Gastrocnemius medialis (tissue), 4 donors: ENCODE measurements around the gene DNMT3L. TPM values are rescaled to one million over a fixed set of nuclear protein-coding genes. Genes with fewer than 3 reads are reported as not detected.
A peak's percentile ranks its signal among the peaks of the same experiment; 100 is the strongest.
"Not testable (repeated sequence)": the region's sequence is repeated elsewhere in the genome, so short reads cannot be mapped to it uniquely, and the experiment has no call there.

Experiments used
- ATAC-seq, 2 donors: fragments of 150-250 bp; one replicate each; pipeline ENCODE4 v1.9.1; 2016
- DNase-seq, 2 donors: peaks; one replicate each; pipeline ENCODE4 v3.0.0-alpha.2; 2019
- H3K27ac ChIP-seq, 4 donors: fragments of 200-600 bp; sonication (generic); 1 replicate in 1 of 4; 2 replicates in 3 of 4; pipeline ENCODE4 v1.5.1; 2016 to 2018; ENCODE audit warnings: mild to moderate bottlenecking in 2 of 4, moderate library complexity in 1 of 4
- H3K27me3 ChIP-seq, 3 donors: fragments of 200-600 bp; sonication (generic) in 2 of 3; 1 replicate in 1 of 3; 2 replicates in 2 of 3; pipeline versions ENCODE4 v1.5.1 to v1.6.0; 2016 to 2019; ENCODE audit warnings: mild to moderate bottlenecking in 1 of 3, moderate library complexity in 1 of 3
- H3K36me3 ChIP-seq, 2 donors: fragments of 200-600 bp; sonication (generic) in 1 of 2; one replicate each; pipeline ENCODE4 v1.5.1; 2017 to 2018
- H3K4me1 ChIP-seq, 2 donors: fragments of 200-600 bp; sonication (generic) in 1 of 2; one replicate each; pipeline ENCODE4 v1.5.1; 2016 to 2017; ENCODE audit warnings: mild to moderate bottlenecking in 2 of 2
- H3K4me3 ChIP-seq, 4 donors: fragments of 200-600 bp; sonication (generic) in 3 of 4; 1 replicate in 1 of 4; 2 replicates in 3 of 4; pipeline ENCODE4 v1.5.1; 2016 to 2019; ENCODE audit warnings: mild to moderate bottlenecking in 2 of 4
- H3K9me3 ChIP-seq, 3 donors: fragments of 200-600 bp; sonication (generic) in 2 of 3; 1 replicate in 1 of 3; 2 replicates in 2 of 3; pipeline ENCODE4 v1.5.1; 2016 to 2019
- CTCF ChIP-seq, 5 experiments: fragments of 450-650 bp in 3 of 5; fragments of 200-600 bp in 2 of 5; sonication (generic) in 2 of 5; IDR thresholded peaks in 4 of 5; conservative IDR thresholded peaks in 1 of 5; 1 replicate in 4 of 5; 2 replicates in 1 of 5; pipeline ENCODE4 v1.5.1; 2016 to 2019; ENCODE audit warnings: antibody characterized with exemption in 5 of 5, mild to moderate bottlenecking in 3 of 5, moderate library complexity in 3 of 5
- POLR2A ChIP-seq, 2 donors: fragments of 450-650 bp; IDR thresholded peaks; one replicate each; pipeline ENCODE4 v1.6.1; 2017; ENCODE audit warnings: antibody characterized with exemption in 2 of 2, mild to moderate bottlenecking in 2 of 2, moderate library complexity in 2 of 2
- in situ Hi-C, 4 donors: fragments of 200-750 bp; cut with MboI; loops; one replicate each; pipeline versions ENCODE4 v1.15.0 to v1.8.0; 2017; ENCODE audit warnings: low sequenced_read_pairs in 4 of 4
- intact Hi-C: fragments of 100-400 bp; cut with DNase I; formaldehyde crosslinking; loops from one replicate; pipeline ENCODE4 v1.15.1; 2023; ENCODE audit warnings: low total_unique reads
- total RNA-seq, 4 donors: library from RNA; depleted of rRNA; stranded (reverse); fragments of >200 nt; gene quantifications; one replicate each; pipeline versions ENCODE4 v1.1.0 to v1.2.3, GENCODE V29; 2016

The DNMT3L gene
- total RNA-seq, 4 donors from 2014 or later: not detected

DNA sequence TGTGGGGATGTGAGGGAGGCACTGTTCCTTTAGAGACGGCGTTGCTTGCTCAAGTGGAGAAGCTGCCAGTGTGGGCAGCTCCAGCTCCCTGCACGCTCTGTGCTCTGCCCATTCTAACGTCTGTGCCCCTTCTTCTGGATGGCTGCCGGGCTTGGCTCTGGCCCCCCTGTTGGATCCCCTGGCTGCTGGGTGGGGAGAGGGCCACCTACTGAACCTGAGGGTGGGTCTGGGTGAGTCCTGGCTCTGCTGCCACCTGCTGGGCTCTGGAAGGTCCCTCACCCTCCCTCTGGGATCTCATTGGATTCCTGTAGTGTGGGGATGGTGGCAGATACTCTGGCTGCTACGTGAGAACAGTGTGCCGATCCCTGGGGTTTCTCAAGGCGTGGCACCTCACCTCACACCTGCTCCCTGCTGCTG, 43.2 kb upstream of the DNMT3L start:
- ATAC-seq: no peak
- H3K36me3 ChIP-seq: no peaks in the 10 kb centered on the region
- H3K4me3 ChIP-seq: no peak overlapping the region
- H3K27ac ChIP-seq: no peak overlapping the region
- TF ChIP-seq POLR2A (IDR thresholded peaks at IDR 0.05): no peak
- TF ChIP-seq CTCF (IDR thresholded peaks at IDR 0.05 in 4 of 5, conservative IDR thresholded peaks at IDR 0.05 in 1 of 5): peak in 4 of 5 experiments; percentile 31 to 50 (median 42)
- in situ Hi-C loops (no loop called here), intact Hi-C loops (no loop called here)
- H3K9me3 ChIP-seq: no peaks in the 10 kb centered on the region
- H3K4me1 ChIP-seq: peaks cover 10 to 12% of the 10 kb centered on the region in 2 donors
- no peak for DNase-seq
- H3K27me3 ChIP-seq: no peaks in the 10 kb centered on the region

DNA sequence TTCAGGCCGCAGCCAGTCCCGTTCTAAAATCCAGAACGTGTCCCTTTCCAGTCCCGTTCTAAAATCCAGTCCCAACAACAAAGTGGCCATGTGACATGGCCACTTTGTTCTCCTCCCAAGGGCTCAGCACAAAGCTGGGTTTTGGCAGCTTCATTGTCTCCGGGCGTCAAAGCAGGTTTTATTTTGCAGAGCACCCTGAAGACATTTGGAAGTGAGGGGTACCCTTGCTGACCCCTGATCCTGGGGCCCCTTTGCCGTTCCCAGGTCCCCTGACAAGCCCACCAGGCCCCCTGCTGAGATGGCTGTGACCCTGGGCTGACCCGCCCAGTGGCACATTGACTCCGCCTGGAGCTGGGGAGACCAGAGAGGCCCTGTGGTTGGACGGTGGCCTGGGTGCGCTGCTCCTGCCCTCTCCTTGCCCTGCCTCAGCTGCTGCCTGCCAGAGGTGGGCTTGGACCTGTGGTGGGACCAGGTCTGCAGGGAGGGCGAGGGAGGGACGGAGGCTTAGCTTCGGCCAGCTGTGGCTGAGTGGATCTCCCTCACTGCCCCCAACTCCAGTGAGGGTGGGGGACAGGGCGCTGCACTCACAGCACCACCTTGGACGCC, 42.4 kb upstream of the DNMT3L start:
- TF ChIP-seq CTCF (IDR thresholded peaks at IDR 0.05 in 4 of 5, conservative IDR thresholded peaks at IDR 0.05 in 1 of 5): no peak
- TF ChIP-seq POLR2A (IDR thresholded peaks at IDR 0.05): no peak
- no peak for DNase-seq
- Histone ChIP-seq H3K27ac (no peak overlapping the region), H3K27me3 (no peaks in the 10 kb centered on the region), H3K4me3 (no peak overlapping the region), H3K4me1 (peaks cover 12 to 14% of the 10 kb centered on the region in 2 donors), H3K9me3 (no peaks in the 10 kb centered on the region), H3K36me3 (no peaks in the 10 kb centered on the region)
- intact Hi-C loops (no loop called here), in situ Hi-C loops (no loop called here)
- ATAC-seq: no peak

DNA sequence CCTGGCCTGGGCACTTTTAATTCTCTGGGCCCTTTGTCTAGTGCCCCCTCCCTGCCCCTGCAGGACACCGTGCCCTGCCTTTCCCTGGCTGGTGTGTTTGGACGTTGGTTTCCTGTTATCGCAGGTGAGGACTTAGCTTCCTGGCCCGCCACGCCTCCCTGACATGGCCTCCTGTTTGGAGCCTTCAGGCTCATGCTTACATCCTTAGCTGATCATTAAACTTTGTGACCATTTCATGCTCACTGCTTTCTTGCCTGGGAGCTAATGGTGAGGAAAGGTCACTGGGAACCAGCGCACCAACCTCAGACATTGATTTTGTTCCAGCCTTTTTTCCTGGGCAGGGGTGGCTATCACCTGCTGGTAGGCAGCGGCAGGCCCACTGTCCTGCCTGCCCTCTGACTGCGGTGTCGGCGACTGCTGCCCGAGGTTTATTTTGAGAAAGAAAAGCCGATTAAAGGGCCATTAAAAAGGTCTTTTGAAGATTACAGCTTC, 41.8 kb upstream of the DNMT3L start:
- Histone ChIP-seq H3K4me3 (no peak overlapping the region), H3K27me3 (no peaks in the 10 kb centered on the region), H3K9me3 (no peaks in the 10 kb centered on the region), H3K27ac (no peak overlapping the region), H3K36me3 (no peaks in the 10 kb centered on the region), H3K4me1 (peaks cover 12 to 14% of the 10 kb centered on the region in 2 donors)
- intact Hi-C loops (no loop called here), in situ Hi-C loops (no loop called here)
- TF ChIP-seq CTCF (IDR thresholded peaks at IDR 0.05 in 4 of 5, conservative IDR thresholded peaks at IDR 0.05 in 1 of 5): no peak
- TF ChIP-seq POLR2A (IDR thresholded peaks at IDR 0.05): no peak
- ATAC-seq (no peak), DNase-seq (no peak)

DNA sequence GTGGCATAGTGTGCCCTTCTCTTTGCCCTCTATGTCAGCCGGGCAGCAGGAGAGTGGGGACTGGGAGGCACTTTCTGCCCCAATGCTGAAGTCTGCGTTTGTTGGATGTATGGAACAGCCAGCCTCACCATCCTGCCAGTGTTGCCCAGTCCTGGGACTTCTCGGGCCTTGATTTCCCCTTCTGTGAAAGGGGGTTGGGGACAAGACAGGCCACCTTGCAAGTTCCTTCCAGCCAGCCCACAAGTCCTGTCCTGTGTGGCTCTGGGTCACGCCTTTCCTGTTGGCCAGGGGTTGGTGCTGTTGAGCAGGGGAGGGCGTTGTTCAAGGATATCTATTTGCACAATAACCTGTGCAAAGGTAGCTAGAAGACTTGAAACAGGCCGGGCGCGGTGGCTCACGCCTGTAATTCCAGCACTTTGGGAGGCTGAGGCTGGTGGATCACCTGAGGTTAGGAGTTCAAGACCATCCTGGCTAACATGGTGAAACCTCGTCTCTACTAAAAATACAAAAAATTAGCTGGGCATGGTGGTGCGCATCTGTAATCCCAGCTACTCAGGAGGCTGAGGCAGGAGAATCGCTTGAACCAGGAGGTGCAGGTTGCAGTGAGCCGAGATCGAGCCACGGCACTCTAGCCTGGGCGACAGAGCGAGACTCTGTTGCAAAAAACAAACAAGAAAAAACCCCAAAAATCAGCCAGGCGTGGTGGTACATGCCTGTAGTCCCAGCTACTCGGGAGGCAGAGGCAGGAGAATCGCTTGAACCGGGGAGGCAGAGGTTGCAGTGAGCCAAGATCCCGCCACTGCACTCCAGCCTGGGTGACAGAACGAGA, 41.1 kb upstream of the DNMT3L start:
- in situ Hi-C loops, H3K27ac ChIP-seq, ATAC-seq, H3K9me3 ChIP-seq, H3K4me3 ChIP-seq, H3K36me3 ChIP-seq, H3K27me3 ChIP-seq, DNase-seq, intact Hi-C loops: not testable (repeated sequence)
- peaks cover 12 to 16% of the 10 kb centered on the region in 2 donors for H3K4me1 ChIP-seq

GRCh38 chr21:44301961-44302406, 40.3 kb upstream of the DNMT3L start:
- no peak for TF ChIP-seq CTCF (IDR thresholded peaks at IDR 0.05 in 4 of 5, conservative IDR thresholded peaks at IDR 0.05 in 1 of 5)
- no peak for TF ChIP-seq POLR2A (IDR thresholded peaks at IDR 0.05)
- Histone ChIP-seq H3K27me3 (no peaks in the 10 kb centered on the region), H3K4me3 (no peak overlapping the region), H3K36me3 (no peaks in the 10 kb centered on the region), H3K4me1 (peaks cover 12 to 21% of the 10 kb centered on the region in 2 donors), H3K27ac (no peak overlapping the region), H3K9me3 (no peaks in the 10 kb centered on the region)
- no peak for DNase-seq
- in situ Hi-C loops (no loop called here), intact Hi-C loops (loop anchor here (2.0 kb wide), 1 partner anchor 37 kb away; the partner anchor contains the start of gene CFAP410)
- no peak for ATAC-seq
